CD1c-positive myeloid dendritic cell (primary cell): ENCODE results near the gene BOLA2B.

ENCODE experiments used
- DNase-seq: peaks from one replicate; pipeline ENCODE4 v3.0.0-alpha.2; 2016; ENCODE audit errors: extremely low spot score

The BOLA2B gene

GRCh38 chr16:30143347-30143702, 50.1 kb downstream of the BOLA2B start:
- no peak for DNase-seq
